Eye (tissue), 1 donor: Measurements from ENCODE around the gene RPS6KA4.

Experiments used
- DNase-seq: peaks from one replicate; pipeline ENCODE4 v3.0.0-alpha.2; 2015

RPS6KA4 gene

DNA sequence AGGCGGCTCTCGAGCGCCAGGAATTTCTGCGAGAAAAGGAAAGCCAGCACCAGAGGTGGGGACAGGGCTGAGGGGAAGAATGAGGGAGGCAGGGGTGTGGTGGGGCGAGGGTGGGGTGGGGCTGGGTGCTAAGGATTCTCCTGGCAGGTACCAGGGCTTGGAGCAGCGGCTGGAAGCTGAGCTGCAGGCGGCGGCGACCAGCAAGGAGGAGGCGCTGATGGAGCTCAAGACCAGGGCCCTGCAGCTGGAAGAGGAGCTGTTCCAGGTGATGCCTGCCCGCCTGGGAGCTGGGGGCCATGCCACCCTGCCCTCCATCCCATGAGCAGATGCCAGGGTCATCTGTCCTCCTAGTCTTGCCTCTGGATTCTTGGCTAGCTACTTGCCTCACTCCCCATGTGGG, 9.6 kb upstream of the RPS6KA4 start:
- DNase-seq = no peak

DNA sequence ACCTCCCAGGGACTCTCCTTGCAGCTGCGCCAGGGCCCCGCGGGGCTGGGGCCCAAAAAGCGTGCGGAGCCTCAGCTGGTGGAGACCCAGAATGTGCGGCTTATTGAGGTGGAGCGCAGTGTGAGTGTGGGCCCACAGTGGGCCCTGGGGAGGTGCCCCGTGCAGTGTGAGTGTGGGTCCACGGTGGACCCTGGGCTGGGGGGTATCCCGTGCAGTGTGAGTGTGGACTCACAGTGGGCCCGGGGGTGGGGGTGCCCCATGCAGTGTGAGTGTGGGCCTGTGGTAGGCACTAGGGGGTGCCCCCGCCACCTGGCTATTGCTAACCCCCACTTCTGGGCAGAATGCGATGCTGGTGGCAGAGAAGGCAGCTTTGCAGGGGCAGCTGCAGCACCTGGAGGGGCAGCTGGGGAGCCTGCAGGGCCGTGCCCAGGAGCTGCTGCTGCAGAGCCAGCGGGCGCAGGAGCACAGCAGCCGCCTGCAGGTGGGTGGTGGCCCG, 7.8 kb upstream of the RPS6KA4 start:
- no peak for DNase-seq

DNA sequence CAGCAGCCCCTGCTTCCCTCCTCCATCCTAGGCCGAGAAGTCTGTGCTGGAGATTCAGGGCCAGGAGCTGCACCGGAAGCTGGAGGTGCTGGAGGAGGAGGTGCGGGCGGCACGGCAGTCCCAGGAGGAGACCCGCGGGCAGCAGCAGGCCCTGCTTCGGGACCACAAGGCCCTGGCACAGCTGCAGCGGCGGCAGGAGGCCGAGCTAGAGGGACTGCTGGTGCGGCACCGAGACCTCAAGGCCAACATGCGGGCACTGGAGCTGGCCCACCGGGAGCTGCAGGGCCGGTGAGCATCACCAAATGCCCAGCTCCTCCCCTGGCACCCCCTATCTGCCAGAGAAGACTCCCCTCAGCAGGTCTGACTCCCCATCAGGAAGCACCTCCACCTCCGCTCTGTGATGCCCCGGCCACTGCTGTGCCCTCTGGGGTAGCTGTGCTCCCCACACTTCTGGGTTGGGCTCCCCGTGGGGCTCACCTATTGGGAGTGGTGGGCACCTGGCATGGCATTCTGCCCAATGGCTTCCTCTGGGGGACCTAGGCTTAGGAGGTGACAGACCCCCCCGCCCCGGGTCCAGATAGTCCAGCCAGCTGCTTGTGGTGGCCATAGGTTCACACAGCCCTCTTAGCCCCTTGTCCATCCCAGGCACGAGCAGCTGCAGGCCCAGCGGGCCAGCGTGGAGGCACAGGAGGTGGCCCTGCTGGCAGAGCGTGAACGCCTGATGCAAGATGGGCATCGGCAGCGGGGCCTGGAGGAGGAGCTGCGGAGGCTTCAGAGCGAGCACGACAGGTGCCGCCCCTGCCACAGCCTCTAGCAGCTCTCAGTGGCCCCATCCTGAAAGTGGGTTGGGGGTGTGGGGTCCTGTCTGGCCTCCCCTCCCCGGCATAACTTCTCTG, 6.6 kb upstream of the RPS6KA4 start:
- DNase-seq = no peak

DNA sequence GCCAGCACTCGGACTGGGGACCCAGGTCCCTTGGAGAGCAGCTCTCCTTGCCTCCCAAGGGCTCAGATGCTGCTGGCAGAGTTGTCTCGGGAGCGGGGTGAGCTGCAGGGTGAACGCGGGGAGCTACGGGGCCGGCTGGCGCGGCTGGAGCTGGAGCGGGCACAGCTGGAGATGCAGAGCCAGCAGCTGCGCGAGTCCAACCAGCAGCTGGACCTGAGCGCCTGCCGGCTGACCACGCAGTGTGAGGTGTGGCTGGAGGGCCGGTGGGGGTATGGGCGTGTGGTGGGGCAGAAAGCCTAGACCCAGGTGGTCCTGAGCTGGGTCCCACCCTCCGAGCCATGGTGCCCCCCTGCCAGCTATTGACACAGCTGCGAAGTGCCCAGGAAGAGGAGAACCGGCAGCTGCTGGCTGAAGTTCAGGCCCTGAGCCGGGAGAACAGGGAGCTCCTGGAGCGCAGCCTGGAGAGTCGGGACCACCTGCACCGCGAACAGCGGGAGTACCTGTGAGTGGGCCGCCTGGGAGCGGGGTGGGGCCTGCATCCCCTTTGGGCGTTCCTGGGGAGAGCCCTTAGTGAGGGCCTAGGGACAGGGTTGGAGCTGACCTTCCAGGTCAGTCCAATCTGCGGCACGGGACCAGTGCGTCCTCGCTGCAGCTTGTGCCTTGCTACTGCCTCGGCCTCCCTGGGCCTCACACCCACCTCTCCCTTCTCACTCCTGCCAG, 5.8 kb upstream of the RPS6KA4 start:
- DNase-seq = no peak

DNA sequence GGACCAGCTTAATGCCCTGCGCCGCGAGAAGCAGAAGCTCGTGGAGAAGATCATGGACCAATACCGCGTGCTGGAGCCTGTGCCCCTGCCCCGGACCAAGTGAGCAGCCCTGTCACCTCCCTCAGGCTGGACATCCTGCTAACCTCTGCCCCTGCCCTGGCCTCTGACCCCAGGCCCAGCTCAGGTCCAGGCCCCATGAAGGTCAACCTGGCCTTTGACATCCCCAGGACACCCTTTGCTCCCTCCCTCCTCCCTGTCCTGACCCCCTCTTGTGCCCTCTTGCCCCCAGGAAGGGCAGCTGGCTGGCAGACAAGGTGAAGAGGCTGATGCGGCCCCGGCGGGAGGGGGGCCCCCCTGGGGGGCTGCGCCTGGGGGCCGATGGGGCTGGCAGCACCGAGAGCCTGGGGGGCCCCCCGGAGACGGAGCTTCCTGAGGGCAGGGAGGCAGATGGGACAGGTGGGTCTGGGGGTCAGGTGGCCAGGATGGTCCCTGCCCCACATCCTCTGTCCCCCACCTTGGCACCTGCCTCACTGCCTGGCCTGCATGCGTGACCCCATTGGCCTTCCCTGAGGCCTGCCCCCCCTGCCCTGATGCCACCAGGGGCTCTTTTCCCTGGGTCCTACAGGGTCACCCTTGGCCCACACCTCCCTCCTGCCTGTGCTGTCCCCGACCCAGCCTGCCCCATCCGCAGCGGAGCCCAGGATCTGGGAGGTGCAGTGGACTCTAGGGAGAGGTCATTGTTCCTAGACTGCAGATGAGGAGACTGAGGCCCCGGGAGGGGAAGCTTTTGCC, 5.1 kb upstream of the RPS6KA4 start:
- no peak for DNase-seq

DNA sequence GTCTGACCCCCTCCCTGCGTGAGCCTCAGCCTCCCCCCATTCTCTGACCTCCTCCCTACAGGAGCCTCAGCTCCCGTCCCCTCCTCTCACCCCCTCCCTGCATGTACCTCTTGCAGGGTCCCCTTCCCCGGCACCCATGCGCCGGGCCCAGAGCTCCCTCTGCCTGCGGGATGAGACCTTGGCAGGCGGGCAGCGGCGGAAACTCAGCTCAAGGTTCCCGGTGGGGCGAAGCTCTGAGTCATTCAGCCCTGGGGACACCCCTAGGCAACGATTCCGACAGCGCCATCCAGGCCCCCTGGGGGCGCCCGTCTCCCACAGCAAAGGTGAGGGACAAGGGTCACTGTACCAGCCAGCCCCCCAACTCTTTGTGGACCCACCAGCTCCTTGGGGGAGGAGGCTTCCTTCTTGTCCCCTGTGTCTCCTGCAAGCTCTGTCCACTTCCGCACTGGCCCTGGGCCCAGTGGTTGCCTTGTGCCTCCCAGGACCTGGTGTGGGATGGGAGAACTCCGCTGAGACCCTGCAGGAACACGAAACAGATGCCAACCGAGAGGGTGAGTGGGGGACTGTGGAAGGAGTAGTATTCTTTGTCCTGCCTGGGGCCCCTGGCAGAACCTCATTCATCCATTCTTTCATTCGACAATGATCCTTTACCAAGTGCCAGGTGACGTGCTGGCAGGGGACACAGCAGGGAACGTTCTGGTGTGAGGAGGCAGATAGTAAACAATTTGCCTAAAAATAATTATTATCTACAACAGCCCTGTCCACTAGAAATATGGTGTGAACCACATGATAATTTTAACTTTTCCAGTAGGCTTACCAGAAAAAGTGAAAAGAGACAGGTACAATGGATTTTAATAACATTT, 3.7 kb upstream of the RPS6KA4 start:
- DNase-seq = peak; percentile 80

DNA sequence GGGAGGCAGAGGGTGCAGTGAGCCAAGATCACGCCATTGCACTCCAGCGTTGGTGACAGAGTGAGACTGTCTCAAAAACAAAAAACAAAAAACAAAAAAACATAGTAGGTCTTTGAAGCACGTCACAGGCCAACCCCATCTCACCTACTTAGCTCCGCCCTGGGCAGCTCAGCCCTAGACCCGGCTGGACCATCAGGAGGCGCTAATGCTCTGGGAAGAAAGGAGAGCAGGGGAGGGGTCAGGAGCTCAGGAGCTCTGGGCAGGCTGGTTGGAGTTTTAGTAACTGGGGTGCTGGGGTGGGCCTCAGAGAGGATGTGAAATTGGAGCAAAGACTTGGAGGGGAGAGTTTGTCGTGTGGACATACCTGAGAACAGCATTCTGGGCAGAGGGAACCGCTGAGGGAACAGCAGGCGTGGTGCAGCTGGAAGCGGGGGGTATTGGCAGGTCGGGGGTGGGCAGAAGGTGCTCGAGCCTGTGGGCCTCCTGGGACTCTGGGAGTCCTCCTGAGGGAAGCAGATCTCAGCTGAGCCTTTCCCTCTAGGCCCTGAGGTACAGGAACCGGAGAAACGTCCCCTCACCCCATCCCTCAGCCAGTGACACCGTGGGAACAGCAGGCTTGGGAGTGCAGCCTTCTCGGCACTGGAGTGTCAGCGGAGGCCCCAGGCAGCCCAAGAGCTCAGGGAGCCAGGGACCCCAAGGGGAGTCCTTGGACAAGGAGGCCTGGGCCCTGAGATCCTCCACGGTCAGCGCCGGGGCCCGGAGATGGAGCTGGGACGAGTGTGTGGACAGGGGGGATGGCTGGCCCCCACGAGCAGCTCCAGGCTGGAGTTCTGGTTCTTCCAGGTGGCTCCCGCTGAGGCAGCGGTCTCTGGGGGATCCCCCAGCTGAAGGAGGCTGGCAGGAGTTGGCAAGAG, 2.2 kb upstream of the RPS6KA4 start:
- DNase-seq = peak; percentile 72

DNA sequence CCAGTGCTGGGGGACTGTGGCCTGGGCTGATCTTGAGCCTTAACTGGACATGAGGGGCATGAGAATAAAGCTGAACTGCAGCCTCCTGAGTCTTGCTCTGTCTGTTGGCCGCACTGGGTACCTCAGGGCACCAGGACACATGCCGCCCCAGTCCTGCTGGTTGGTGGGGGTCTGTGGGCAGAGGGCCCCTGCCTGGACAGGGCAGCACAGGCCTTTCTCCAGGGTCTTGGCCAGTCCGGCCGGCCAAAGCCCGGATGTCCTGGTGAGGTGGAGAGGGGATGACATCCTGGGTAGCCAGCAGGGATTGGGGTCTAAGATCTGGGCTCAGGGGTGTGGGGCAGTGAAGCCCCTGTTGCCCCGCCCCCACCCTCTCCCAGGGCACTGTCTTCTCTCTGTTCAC, 1.5 kb upstream of the RPS6KA4 start:
- no peak for DNase-seq

DNA sequence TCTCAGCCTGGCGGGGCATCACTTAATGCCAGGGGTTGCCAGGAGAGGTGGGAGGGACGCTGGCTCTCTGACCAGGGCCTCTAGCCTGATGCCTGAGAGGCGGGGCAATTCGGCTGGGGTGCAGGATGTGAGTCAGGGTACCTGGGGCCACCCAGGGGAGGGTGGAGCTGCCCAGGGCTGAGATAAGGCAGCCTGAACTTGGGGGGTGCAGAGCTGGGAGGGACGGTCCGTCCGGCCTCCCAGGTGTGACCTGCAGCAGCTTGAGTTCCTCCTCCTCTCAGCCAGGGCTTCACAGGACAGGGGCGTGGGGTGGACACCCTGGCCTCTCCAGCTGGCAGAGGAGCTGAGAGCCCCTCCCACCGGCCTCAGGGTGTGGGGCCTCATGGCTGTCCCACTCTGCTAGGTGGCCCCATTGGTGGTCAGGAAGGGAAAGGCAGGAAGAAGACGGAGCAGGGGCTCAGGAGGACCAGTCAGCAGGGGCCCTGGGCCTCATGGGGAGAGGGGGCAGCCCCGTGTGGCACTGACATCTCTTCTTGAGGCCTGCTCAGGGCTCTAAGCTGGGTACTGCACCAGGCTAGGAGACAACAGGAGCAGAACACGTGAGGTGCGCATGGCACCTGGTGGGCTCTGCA, 942 bp upstream of the RPS6KA4 start:
- DNase-seq = no peak

DNA sequence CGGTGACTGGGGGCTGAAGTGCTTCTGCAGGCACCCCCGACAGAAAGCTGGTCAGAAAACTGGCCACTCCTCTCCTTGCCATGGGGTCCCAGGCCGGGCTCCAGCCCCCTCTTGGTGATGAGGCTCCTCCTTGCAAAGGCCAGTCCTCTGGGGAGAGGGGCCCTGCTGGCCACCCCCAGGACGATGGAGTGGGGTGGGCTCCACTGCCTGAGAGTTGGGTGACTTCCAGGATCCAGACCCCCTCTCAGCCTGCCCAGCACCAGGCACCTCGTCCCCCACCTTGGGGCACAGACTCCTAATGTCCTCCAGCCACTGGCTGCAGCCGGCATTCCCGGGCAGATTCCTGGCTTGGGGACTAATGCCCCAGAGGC, 441 bp upstream of the RPS6KA4 start:
- no peak for DNase-seq

DNA sequence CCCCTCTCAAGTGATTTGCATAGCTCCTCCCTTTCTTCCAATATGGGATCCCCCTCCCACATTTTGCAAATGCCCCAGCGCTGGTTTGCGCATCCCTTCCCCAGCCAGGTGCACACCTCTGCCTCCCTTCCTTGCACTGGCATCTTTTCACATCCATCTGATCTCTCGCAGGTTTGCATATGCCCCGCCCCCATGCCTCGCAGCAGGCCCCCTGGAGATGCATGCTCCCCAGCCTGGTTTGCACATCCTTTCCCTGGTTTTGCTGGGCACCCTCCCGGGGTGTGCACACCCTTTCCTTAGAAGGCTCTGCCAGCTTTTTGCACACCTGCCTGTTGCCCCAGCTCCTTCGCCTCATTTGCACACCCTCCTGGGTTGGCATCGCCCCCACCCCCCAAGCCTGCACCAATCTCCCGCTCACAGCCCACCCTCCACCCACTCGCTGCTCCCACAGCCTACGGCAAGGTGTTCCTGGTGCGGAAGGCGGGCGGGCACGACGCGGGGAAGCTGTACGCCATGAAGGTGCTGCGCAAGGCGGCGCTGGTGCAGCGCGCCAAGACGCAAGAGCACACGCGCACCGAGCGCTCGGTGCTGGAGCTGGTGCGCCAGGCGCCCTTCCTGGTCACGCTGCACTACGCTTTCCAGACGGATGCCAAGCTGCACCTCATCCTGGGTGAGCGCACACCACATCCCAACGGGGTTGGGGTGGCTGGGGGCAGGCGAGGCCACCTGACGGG, 917 bp downstream of the RPS6KA4 start:
- DNase-seq = peak; percentile 51

DNA sequence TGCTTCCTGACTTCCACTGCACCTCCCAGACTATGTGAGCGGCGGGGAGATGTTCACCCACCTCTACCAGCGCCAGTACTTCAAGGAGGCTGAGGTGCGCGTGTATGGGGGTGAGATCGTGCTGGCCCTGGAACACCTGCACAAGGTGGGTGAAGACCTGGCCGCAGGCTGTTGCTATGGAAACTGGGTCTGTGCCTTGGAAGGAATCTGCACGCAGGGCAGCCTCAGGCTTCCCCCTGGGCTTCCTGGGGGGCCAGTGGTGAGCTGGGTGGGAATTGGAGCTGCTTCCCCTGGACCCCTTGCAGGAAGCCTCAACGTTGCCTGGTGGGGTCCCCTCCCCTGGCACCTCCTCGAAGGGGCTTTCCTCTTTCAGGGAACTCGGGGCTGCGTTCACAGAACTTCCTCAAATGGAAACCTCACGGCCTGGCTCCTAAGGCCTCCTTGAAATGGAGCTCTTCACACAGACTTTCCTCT, 1.5 kb downstream of the RPS6KA4 start:
- DNase-seq = no peak

DNA sequence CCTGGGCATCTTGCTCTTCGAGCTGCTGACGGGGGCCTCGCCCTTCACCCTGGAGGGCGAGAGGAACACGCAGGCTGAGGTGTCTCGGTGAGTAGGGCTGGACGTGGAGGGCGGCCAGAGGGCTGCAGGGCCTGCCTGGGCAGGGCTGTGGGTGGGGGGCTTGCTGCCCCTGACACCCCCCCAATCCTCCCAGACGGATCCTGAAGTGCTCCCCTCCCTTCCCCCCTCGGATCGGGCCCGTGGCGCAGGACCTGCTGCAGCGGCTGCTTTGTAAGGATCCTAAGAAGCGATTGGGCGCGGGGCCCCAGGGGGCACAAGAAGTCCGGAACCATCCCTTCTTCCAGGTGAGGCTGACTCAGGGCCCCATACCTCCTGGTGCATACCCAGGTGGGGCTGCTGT, 2.7 kb downstream of the RPS6KA4 start:
- DNase-seq = no peak

DNA sequence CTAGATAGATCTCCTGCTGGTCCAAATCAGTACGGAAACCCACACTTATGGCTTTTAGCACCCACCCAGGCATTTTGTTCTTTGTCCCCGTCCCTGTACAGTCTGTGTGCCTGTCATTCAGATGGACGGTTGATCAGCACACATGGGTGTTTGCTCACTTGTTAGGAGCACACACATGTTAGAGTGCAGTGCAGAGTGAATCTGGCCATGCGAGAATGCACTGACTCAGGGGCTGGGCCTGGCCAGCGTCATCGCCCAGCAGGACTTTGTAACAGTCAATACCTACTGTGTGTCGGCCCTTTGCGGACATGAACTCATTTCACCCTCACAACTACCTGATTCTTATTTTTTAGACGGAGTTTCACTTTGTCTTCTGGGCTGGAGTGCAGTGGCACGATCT, 3.4 kb downstream of the RPS6KA4 start:
- DNase-seq = no peak

DNA sequence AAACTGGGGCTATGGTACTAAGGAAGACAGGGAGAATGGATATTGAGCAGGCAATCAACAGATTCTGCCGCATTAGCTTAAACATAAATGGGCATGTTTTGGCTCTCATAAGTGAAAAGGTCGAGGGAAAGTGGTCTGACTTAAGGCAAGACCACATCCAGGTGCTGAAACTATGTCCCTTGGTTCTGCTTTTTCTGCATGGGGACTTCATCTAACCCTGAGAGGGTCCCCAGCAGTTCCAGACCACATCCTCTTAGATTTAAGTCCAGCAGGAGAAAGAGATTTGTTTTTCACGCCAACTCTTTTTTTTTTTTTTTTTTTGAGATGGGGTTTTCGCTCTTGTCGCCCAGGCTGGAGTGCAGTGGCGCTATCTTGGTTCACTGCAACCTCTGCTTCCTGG, 5.5 kb downstream of the RPS6KA4 start:
- DNase-seq = no peak

DNA sequence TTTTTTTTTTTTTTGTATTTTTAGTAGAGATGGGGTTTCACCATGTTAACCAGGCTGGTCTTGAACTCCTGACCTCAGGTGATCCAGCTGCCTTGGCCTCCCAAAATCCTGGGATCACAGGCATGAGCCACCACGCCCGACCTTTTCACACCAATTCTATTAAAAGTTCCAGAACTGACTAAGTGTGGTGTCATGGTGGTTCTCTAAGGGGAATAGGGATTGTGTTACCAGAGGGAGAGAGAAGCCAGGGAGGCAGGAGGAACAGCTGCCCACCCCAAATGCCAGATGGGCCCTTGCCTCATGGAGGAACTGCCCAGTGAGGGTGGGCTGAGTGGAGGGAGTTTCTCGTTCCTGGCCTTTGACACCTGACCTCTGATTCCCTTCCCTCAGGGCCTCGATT, 5.9 kb downstream of the RPS6KA4 start:
- no peak for DNase-seq

DNA sequence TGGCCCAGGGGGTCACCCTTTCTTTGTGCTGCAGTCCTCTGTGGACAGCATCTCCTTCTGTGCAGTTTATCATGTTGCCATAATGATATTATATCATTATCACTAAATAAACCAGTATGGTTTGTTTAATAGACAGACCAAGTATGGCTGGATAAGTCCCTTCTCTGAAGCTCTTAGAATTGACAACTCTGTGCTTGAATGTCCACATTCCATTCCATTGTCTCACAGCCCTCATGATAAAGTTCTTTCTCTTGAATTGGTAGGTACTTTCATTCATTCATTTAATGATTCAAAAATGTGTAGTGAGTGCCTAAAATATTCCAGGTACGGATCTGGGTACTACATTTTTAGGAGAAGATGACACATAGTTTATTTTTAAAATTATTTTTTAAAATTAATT, 7.8 kb downstream of the RPS6KA4 start:
- DNase-seq = no peak

DNA sequence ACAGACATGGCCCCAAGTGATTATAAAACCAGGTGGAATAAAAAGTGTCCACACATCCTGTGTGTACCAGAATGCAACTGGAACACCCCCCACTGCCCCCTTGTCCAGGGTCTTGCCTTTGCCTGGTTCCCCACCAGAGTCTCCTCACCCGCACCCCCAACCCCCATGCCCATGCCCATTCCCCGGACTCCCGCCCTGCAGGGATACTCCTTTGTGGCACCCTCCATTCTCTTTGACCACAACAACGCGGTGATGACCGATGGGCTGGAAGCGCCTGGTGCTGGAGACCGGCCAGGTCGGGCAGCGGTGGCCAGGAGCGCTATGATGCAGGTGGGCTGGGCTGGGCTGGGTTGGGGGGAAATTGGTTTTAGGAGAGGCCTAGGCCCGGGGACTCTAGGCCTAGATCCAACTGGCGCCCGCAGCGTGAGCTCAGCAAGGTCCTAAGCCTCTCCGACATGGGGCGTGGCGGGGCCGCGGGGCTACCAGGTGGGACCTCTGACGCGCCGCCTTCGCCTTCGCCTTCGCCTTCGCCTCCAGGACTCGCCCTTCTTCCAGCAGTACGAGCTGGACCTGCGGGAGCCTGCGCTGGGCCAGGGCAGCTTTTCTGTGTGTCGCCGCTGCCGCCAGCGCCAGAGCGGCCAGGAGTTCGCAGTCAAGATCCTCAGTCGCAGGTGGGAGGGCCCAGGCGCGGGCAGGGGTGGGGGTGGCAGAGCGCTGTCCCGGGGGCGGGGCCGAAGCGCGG, 9.1 kb downstream of the RPS6KA4 start:
- DNase-seq = no peak

DNA sequence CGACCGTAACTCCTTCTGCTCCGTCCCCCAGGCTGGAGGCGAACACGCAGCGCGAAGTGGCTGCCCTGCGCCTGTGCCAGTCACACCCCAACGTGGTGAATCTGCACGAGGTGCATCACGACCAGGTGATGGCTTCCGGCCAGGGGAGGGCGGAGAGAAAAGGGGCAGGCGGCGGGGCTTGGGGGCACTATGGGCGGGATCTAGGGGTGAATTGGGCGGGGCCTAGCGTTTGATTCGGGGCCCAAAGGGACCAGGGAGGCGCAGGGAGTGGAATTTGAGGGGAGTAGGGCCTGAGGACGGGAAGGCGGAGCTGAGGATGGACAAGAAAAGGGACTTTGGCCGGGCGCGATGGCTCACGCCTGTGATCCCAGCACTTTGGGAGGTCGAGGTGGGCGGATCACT, 9.7 kb downstream of the RPS6KA4 start:
- no peak for DNase-seq
